LNCaP clone FGC (cell line): ENCODE data around the gene RAG1.

Experiments
- DNase-seq: peaks from one replicate; pipeline ENCODE4 v3.0.0-alpha.2; 2011; ENCODE audit warnings: low read depth
- H3K4me3 ChIP-seq: 2 replicates; pipeline ENCODE4 v1.5.1; 2011; ENCODE audit warnings: mild to moderate bottlenecking, low read depth, low read length, control low read depth
- TF ChIP-seq, protein P1 (sequence below): IDR thresholded peaks from 2 replicates; pipeline ENCODE4 v1.5.1; 2012; ENCODE audit warnings: mild to moderate bottlenecking; ENCODE audit not compliant: control insufficient read depth, insufficient read depth; ENCODE audit errors: extremely low read depth

RAG1 gene

DNA sequence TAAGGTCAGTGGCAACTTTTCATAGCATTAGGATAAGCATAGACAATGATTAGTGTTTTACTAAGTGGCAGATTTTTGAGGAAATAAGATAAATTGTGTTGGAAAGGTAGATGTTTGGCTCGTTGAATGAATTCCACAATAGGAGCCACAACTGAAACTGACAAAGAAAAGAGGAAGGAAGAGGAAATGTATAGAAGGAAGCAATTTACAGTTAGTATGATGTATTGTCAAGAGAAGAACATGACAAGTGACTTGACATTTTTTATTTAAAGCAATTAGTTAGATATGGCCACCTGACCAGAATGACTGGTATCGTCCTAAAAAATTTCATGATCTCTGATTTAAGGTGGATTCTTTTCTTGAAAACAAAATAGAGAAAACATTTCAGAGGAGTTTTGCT lies 33.3 kb downstream of the RAG1 start:
- no peak overlapping the region for H3K4me3 ChIP-seq
- DNase-seq = no peak
- TF ChIP-seq, protein P1, sequence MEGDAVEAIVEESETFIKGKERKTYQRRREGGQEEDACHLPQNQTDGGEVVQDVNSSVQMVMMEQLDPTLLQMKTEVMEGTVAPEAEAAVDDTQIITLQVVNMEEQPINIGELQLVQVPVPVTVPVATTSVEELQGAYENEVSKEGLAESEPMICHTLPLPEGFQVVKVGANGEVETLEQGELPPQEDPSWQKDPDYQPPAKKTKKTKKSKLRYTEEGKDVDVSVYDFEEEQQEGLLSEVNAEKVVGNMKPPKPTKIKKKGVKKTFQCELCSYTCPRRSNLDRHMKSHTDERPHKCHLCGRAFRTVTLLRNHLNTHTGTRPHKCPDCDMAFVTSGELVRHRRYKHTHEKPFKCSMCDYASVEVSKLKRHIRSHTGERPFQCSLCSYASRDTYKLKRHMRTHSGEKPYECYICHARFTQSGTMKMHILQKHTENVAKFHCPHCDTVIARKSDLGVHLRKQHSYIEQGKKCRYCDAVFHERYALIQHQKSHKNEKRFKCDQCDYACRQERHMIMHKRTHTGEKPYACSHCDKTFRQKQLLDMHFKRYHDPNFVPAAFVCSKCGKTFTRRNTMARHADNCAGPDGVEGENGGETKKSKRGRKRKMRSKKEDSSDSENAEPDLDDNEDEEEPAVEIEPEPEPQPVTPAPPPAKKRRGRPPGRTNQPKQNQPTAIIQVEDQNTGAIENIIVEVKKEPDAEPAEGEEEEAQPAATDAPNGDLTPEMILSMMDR = no peak

DNA sequence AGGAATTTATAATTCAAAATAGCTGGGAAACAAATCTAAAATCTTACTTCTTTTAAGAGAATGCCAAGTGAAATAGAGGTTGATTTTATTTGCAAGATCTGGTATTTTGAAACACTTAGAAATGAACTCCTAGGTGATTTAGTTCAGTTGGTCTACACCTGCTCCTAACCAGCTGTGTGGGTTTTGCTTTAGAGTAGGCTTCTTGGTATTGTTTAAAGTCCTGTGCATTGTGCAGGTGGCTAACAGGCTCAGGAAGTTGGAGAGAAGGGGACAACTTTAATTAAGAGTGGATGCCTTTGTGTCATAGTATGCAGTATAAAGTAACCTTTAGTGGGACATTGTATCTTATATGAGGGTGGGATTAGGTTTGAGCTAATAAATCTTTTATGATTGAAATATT lies 34.3 kb downstream of the RAG1 start:
- TF ChIP-seq, protein P1 = no peak
- no peak for DNase-seq
- H3K4me3 ChIP-seq = no peak overlapping the region

DNA sequence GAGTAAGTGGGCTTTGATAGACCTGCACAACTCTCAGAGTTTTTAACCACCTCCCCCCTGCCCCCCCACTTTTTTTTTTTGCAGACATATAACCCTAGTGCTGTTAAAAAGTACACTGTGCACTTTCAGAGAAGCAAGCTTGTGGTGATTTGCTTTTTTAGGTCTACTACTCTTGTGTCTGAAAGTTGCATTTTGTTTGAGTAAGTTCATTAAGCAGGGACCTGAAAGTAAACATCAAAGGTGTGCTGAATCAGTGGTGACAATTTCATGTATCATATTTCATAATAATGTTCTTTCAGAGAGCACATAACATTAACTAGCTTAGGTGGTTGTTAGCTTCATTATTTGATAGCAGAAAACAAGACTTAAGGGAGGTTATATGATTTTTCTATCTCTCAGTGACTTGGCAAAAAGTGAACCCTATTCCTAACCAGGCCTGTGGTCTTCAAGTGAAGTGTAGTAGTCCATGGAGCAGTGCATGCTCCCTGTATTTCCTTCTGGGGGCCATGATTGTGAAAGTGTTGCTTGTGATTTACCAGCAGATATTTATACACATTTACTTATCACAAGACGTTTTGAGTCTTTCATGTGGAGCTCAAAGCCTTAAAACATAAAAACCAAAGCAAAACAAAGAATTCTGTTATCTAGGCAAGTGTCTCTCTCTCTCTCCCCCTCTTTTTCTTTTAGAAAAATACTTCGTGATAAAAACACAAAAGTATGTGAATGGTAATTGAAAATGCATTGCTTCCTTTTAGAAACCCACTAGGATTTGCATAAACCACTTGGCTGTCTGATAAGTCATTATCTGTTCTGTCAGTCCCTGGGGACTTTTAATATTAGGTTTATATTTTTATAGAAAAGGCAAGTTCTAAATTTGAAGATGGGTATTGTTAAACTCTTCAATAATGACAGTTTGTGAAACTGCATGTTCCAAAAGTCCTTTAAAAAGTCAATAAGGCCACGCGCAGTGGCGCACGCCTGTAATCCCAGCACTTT lies 37.7 kb downstream of the RAG1 start:
- TF ChIP-seq, protein P1 = no peak
- H3K4me3 ChIP-seq = no peak overlapping the region
- no peak for DNase-seq

DNA sequence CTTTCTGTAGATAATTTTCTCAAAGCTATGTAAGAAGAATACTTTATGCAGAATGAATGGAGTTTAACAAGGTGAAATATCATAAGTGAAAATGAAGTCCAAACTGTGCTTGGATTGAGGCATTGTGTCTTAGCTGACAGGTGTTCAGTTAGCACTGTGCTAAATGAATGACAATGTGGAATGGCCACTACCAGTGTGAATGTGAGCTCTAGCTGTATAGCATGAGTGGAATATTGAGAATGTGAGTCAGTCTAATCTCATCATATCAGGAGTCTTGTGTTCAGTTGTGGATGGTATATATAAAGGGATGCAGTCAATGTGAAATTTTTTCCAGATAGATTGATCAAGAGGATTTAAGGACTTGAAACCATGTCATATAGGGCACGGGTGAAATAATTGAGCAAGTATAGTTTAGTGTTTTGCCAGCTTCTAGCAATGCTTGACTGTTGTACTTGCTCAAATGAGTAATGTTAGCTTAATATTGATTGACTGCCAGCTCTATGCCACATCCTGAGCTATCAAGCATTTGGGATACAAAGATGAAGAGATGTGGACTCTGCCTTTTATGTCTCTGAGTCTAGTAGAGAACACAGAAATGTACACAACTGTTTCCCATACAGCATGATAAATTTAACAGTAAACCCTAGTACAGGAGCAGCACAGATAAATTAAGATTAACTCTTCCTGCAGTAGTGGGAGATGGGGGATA lies 40.8 kb downstream of the RAG1 start:
- no peak for DNase-seq
- TF ChIP-seq, protein P1 = no peak

DNA sequence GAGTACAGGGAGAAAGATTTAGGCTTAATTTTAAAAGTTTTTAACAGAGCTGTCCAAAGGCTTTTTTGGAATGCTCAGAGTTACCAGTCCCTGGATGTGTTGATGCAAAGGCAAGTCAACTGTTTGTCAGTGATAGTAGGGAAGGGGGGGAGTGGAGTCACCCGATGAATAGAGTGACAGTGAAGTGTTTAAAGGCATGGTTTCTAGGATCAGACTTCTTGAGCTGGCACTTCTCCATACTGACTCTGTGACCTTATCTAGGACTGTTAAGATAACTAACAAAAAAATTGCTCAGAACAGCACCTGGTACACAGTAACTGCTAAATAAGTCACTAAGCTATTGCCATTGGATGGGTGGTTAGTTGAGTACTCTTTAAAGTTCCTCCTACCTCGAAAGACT lies 41.6 kb downstream of the RAG1 start:
- TF ChIP-seq, protein P1 = no peak
- no peak for DNase-seq
- no peak overlapping the region for H3K4me3 ChIP-seq

More for the DNA sequence above, 40.8 kb downstream of the RAG1 start:
- no peak overlapping the region for H3K4me3 ChIP-seq

DNA sequence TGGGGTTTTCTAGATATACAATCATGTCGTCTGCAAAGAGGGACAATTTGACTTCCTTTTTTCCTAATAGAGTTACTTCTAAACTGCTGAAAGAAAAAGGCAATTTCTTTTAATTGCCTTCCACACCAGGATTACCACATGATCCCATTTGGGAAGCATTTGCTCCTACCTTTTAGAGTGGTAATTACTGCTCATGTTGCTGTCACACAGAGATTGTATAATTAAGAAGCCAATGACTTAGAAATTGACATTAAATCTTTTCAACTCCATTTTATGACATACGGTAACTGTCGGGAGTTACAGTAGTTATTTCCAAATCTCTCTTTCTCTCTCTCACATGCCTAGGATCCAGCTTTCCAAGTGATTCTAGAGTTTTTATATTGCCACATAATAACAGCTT lies 48.0 kb downstream of the RAG1 start:
- H3K4me3 ChIP-seq = no peak overlapping the region
- TF ChIP-seq, protein P1 = no peak
- DNase-seq = no peak
